ENCODE results near the gene TST. TPM values are rescaled to one million over a fixed set of nuclear protein-coding genes. Genes with fewer than 3 reads are reported as not detected.

TST gene
- total RNA-seq, 1 donor from 2014 or later, result 10.4 TPM

DNA sequence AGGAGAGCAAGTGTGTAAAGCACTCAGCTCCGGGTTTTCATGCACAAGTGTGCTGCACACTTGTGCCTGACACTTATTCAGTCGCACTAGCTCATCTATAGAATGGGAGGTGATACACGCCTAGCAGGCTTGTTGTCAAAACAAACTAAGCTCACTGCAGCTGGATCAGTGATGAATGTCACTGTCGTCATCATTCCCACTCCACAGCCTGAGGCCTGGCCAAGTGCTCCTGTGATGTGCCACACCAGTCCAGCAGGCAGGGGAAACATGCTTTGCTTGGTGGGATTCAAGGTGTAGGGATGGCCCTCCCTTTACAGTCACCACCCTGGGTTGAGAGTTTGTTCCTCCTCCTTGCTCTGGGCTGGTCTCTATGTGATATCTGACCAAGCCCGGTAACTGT is 7.1 kb upstream of the TST start:
- H3K27me3 Mint-ChIP-seq (ENCODE audit: unreplicated experiment), result peaks cover 2% of the 10 kb centered on the region
- H3K9me3 Mint-ChIP-seq (ENCODE audit: unreplicated experiment), result peaks cover 2% of the 10 kb centered on the region
- TF ChIP-seq, protein P1, sequence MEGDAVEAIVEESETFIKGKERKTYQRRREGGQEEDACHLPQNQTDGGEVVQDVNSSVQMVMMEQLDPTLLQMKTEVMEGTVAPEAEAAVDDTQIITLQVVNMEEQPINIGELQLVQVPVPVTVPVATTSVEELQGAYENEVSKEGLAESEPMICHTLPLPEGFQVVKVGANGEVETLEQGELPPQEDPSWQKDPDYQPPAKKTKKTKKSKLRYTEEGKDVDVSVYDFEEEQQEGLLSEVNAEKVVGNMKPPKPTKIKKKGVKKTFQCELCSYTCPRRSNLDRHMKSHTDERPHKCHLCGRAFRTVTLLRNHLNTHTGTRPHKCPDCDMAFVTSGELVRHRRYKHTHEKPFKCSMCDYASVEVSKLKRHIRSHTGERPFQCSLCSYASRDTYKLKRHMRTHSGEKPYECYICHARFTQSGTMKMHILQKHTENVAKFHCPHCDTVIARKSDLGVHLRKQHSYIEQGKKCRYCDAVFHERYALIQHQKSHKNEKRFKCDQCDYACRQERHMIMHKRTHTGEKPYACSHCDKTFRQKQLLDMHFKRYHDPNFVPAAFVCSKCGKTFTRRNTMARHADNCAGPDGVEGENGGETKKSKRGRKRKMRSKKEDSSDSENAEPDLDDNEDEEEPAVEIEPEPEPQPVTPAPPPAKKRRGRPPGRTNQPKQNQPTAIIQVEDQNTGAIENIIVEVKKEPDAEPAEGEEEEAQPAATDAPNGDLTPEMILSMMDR (IDR thresholded peaks at IDR 0.05; ENCODE audit: partially characterized antibody, unreplicated experiment), result no peak
- no peaks in the 10 kb centered on the region for H3K36me3 Mint-ChIP-seq (ENCODE audit: unreplicated experiment)
- no peak overlapping the region for H3K27ac Mint-ChIP-seq (ENCODE audit: unreplicated experiment)
- no peak for DNase-seq
- H3K4me1 Mint-ChIP-seq (ENCODE audit: low read depth, unreplicated experiment), result peaks cover 4% of the 10 kb centered on the region
- no peak overlapping the region for H3K4me3 Mint-ChIP-seq (ENCODE audit: unreplicated experiment)

DNA sequence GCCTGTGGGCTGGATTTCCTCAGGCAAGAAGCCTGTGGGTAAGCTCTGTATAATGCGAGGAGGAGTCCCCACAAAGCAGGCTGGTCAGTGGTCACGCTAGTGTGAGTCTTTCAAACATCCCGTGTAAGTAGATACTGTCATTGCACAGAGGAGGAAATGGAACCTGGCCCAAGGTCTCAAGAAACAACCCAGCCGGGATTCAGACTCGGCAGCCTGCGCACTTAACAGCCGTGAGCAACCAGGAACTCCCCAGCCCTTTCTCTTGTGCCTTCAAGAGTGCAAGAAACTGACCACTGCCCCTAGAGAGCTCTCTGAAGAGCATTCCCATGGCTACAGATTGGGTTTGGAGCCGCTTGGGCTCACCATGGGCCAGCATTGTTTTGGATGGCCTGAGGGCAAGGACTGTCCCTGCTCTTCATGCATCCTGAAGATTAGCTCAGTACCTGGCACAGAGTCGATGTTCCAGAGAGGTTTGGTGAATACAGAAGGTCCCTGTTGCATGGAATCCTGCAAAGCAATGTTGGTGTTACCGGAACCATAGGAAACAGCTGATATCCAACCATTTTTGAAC is 6.3 kb upstream of the TST start:
- H3K4me3 Mint-ChIP-seq (ENCODE audit: unreplicated experiment), result no peak overlapping the region

DNA sequence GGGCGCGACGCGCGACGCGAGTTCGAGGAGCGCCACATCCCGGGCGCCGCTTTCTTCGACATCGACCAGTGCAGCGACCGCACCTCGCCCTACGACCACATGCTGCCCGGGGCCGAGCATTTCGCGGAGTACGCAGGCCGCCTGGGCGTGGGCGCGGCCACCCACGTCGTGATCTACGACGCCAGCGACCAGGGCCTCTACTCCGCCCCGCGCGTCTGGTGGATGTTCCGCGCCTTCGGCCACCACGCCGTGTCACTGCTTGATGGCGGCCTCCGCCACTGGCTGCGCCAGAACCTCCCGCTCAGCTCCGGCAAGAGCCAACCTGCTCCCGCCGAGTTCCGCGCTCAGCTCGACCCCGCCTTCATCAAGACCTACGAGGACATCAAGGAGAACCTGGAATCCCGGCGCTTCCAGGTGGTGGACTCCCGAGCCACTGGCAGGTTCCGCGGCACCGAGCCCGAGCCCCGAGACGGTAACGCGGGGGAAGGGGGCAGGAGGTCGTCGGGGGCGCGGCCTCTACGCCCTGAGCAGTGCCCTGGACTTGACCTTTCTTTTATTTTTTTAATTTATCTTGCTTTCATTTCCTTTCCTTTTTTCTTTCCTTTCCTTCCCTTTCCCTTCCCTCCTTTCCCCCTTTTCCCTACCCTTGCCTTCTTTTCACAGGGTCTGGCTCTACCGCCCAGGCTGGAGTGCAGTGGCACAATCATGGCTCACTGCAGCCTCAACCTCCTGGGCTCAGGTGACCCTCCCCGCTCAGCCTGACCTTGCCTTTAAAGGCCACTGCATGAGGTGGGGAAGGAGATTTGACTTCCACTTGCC is 5.3 kb upstream of the TST start:
- H3K4me3 Mint-ChIP-seq (ENCODE audit: unreplicated experiment), result no peak overlapping the region
- TF ChIP-seq, protein P1 (IDR thresholded peaks at IDR 0.05; ENCODE audit: partially characterized antibody, unreplicated experiment), result no peak
- H3K4me1 Mint-ChIP-seq (ENCODE audit: low read depth, unreplicated experiment), result peaks cover 5% of the 10 kb centered on the region
- no peak overlapping the region for H3K27ac Mint-ChIP-seq (ENCODE audit: unreplicated experiment)
- peaks cover 2% of the 10 kb centered on the region for H3K9me3 Mint-ChIP-seq (ENCODE audit: unreplicated experiment)
- DNase-seq, result no peak
- H3K36me3 Mint-ChIP-seq (ENCODE audit: unreplicated experiment), result no peaks in the 10 kb centered on the region
- peaks cover 2% of the 10 kb centered on the region for H3K27me3 Mint-ChIP-seq (ENCODE audit: unreplicated experiment)

More for the DNA sequence above, 6.3 kb upstream of the TST start:
- Mint-ChIP-seq H3K9me3 (ENCODE audit: unreplicated experiment) (peaks cover 2% of the 10 kb centered on the region), H3K4me1 (ENCODE audit: low read depth, unreplicated experiment) (peaks cover 4% of the 10 kb centered on the region), H3K27me3 (ENCODE audit: unreplicated experiment) (peaks cover 2% of the 10 kb centered on the region), H3K27ac (ENCODE audit: unreplicated experiment) (no peak overlapping the region), H3K36me3 (ENCODE audit: unreplicated experiment) (no peaks in the 10 kb centered on the region)
- TF ChIP-seq, protein P1 (IDR thresholded peaks at IDR 0.05; ENCODE audit: partially characterized antibody, unreplicated experiment), result no peak
- no peak for DNase-seq

DNA sequence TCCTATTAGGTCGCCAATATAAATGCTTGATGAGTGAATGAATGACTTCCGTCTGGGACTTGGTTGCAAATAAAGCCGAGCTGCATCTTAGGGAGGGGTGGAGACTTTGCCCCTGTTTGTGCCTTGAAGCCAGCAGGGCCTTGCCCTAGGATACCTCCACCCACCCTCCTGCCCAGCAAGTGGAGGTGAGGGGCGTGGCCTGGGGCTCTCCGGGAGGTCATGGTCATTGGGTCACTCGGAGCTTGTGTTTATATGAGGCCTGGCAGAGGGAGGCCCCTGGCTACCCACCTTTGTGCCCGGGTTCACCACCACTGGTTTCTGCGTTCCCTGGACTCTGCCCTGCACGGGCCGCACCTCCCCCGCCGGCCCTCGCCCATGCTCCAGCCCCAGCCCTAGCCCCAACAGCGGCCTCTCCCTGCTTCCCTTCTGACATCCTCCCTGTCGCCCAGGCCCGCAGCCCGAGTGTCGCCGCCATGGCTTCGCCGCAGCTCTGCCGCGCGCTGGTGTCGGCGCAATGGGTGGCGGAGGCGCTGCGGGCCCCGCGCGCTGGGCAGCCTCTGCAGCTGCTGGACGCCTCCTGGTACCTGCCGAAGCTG is 4.6 kb upstream of the TST start:
- Mint-ChIP-seq H3K27ac (ENCODE audit: unreplicated experiment) (no peak overlapping the region), H3K36me3 (ENCODE audit: unreplicated experiment) (no peaks in the 10 kb centered on the region), H3K4me1 (ENCODE audit: low read depth, unreplicated experiment) (peaks cover 5% of the 10 kb centered on the region), H3K4me3 (ENCODE audit: unreplicated experiment) (no peak overlapping the region), H3K27me3 (ENCODE audit: unreplicated experiment) (no peaks in the 10 kb centered on the region), H3K9me3 (ENCODE audit: unreplicated experiment) (peaks cover 2% of the 10 kb centered on the region)
- TF ChIP-seq, protein P1 (IDR thresholded peaks at IDR 0.05; ENCODE audit: partially characterized antibody, unreplicated experiment), result no peak
- no peak for DNase-seq
